Measurements from ENCODE around the gene ZYG11B. TPM values are rescaled to one million over a fixed set of nuclear protein-coding genes. Genes with fewer than 3 reads are reported as not detected.
A peak's percentile ranks its signal among the peaks of the same experiment; 100 is the strongest.
"Not testable (repeated sequence)": the region's sequence is repeated elsewhere in the genome, so short reads cannot be mapped to it uniquely, and the experiment has no call there.

Gene ZYG11B
- total RNA-seq, 1 donor from 2014 or later, result 39.5 TPM

- TF ChIP-seq EZH2 (IDR thresholded peaks at IDR 0.05) (no peak), EZH2phosphoT487 (IDR thresholded peaks at IDR 0.05) (no peak), CTCF (IDR thresholded peaks at IDR 0.05) (no peak)
Measured at GRCh38 chr1:52746189-52746588, 19.9 kb downstream of the ZYG11B start.

GRCh38 chr1:52747450-52747849 is 21.2 kb downstream of the ZYG11B start:
- peaks cover 59% of the 10 kb centered on the region for H3K79me2 ChIP-seq (ENCODE audit: low read depth)
- no peak overlapping the region for H3K4me3 Mint-ChIP-seq

More at GRCh38 chr1:52746189-52746588, 19.9 kb downstream of the ZYG11B start:
- Histone ChIP-seq H3K27ac (no peak overlapping the region), H3K9me3 (ENCODE audit: low read depth) (no peaks in the 10 kb centered on the region), H3K36me3 (no peaks in the 10 kb centered on the region), H3K4me3 (no peak overlapping the region), H3K9ac (no peak overlapping the region), H3K27me3 (no peaks in the 10 kb centered on the region), H3K4me1 (no peaks in the 10 kb centered on the region), H3K4me2 (no peak overlapping the region), H2AFZ (replicated peaks) (no peak overlapping the region), H3K79me2 (ENCODE audit: low read depth) (peaks cover 64% of the 10 kb centered on the region), H4K20me1 (ENCODE audit: low read depth) (peaks cover 7% of the 10 kb centered on the region), H3F3A (ENCODE audit: low read depth) (no peaks in the 10 kb centered on the region)
- Mint-ChIP-seq H3K4me3 (no peak overlapping the region), H3K27me3 (ENCODE audit: insufficient read depth, low read depth) (peaks cover 5% of the 10 kb centered on the region), H3K4me1 (peaks cover 3% of the 10 kb centered on the region), H3K36me3 (peaks cover 11% of the 10 kb centered on the region), H3K9me3 (peaks cover 11% of the 10 kb centered on the region), H3K27ac (no peak overlapping the region)
- DNase-seq (ENCODE audit: low spot score), result no peak

GRCh38 chr1:52748119-52748518 is 21.9 kb downstream of the ZYG11B start:
- peaks cover 6% of the 10 kb centered on the region for H3K4me1 Mint-ChIP-seq
- no peaks in the 10 kb centered on the region for H3K9me3 Mint-ChIP-seq
- DNase-seq (ENCODE audit: low spot score), result no peak
- H3K4me3 Mint-ChIP-seq, result no peak overlapping the region
- Histone ChIP-seq H3K27me3 (no peaks in the 10 kb centered on the region), H3K36me3 (no peaks in the 10 kb centered on the region), H4K20me1 (ENCODE audit: low read depth) (peaks cover 12% of the 10 kb centered on the region), H3K4me2 (no peak overlapping the region), H3F3A (ENCODE audit: low read depth) (no peaks in the 10 kb centered on the region), H2AFZ (replicated peaks) (no peak overlapping the region), H3K4me1 (no peaks in the 10 kb centered on the region), H3K4me3 (no peak overlapping the region), H3K9me3 (ENCODE audit: low read depth) (no peaks in the 10 kb centered on the region), H3K27ac (no peak overlapping the region), H3K79me2 (ENCODE audit: low read depth) (peaks cover 58% of the 10 kb centered on the region), H3K9ac (no peak overlapping the region)
- TF ChIP-seq CTCF (IDR thresholded peaks at IDR 0.05), result peak; percentile 18
- no peak for TF ChIP-seq EZH2phosphoT487 (IDR thresholded peaks at IDR 0.05)
- TF ChIP-seq EZH2 (IDR thresholded peaks at IDR 0.05), result no peak
- H3K27me3 Mint-ChIP-seq (ENCODE audit: insufficient read depth, low read depth), result peaks cover 3% of the 10 kb centered on the region
- no peak overlapping the region for H3K27ac Mint-ChIP-seq
- H3K36me3 Mint-ChIP-seq, result no peaks in the 10 kb centered on the region

More at GRCh38 chr1:52747450-52747849, 21.2 kb downstream of the ZYG11B start:
- Histone ChIP-seq H3F3A (ENCODE audit: low read depth) (no peaks in the 10 kb centered on the region), H3K27me3 (no peaks in the 10 kb centered on the region), H3K4me3 (no peak overlapping the region), H3K4me1 (no peaks in the 10 kb centered on the region), H4K20me1 (ENCODE audit: low read depth) (peaks cover 12% of the 10 kb centered on the region), H3K36me3 (no peaks in the 10 kb centered on the region), H3K27ac (no peak overlapping the region), H3K4me2 (no peak overlapping the region), H3K9ac (no peak overlapping the region), H2AFZ (replicated peaks) (no peak overlapping the region), H3K9me3 (ENCODE audit: low read depth) (no peaks in the 10 kb centered on the region)
- H3K9me3 Mint-ChIP-seq, result peaks cover under 1% of the 10 kb centered on the region
- H3K4me1 Mint-ChIP-seq, result peaks cover 5% of the 10 kb centered on the region
- no peaks in the 10 kb centered on the region for H3K36me3 Mint-ChIP-seq
- H3K27ac Mint-ChIP-seq, result no peak overlapping the region
- H3K27me3 Mint-ChIP-seq (ENCODE audit: insufficient read depth, low read depth), result peaks cover 3% of the 10 kb centered on the region
- TF ChIP-seq EZH2phosphoT487 (IDR thresholded peaks at IDR 0.05) (no peak), EZH2 (IDR thresholded peaks at IDR 0.05) (no peak), CTCF (IDR thresholded peaks at IDR 0.05) (no peak)
- DNase-seq (ENCODE audit: low spot score), result no peak

- H3K4me3 ChIP-seq; H3K9me3 Mint-ChIP-seq; H3K9me3 ChIP-seq (ENCODE audit: low read depth); H3K36me3 Mint-ChIP-seq; H2AFZ ChIP-seq (replicated peaks); H3K27ac Mint-ChIP-seq; H3K4me3 Mint-ChIP-seq; H3K4me1 Mint-ChIP-seq; H3K4me1 ChIP-seq; H3K36me3 ChIP-seq; H3K9ac ChIP-seq; H3K27me3 Mint-ChIP-seq (ENCODE audit: insufficient read depth, low read depth); DNase-seq (ENCODE audit: low spot score); H3F3A ChIP-seq (ENCODE audit: low read depth); H3K27me3 ChIP-seq; H3K27ac ChIP-seq; H3K4me2 ChIP-seq: not testable (repeated sequence)
- Histone ChIP-seq H4K20me1 (ENCODE audit: low read depth) (peaks cover 12% of the 10 kb centered on the region), H3K79me2 (ENCODE audit: low read depth) (peaks cover 57% of the 10 kb centered on the region)
Measured at GRCh38 chr1:52749496-52749895, 23.2 kb downstream of the ZYG11B start.

GRCh38 chr1:52750139-52750538 is 23.9 kb downstream of the ZYG11B start:
- not testable (repeated sequence) for H3K4me2 ChIP-seq; DNase-seq (ENCODE audit: low spot score)

More at GRCh38 chr1:52750139-52750538, 23.9 kb downstream of the ZYG11B start:
- not testable (repeated sequence) for H3K27me3 ChIP-seq; H3K27me3 Mint-ChIP-seq (ENCODE audit: insufficient read depth, low read depth); H3K9ac ChIP-seq; H3K4me3 Mint-ChIP-seq; H3K9me3 ChIP-seq (ENCODE audit: low read depth); H3K4me1 ChIP-seq; H3K27ac ChIP-seq; H3K9me3 Mint-ChIP-seq; H3K4me1 Mint-ChIP-seq; H3K4me3 ChIP-seq; H3K27ac Mint-ChIP-seq; H2AFZ ChIP-seq (replicated peaks); H3F3A ChIP-seq (ENCODE audit: low read depth); H3K36me3 Mint-ChIP-seq; H3K36me3 ChIP-seq
- Histone ChIP-seq H4K20me1 (ENCODE audit: low read depth) (peaks cover 12% of the 10 kb centered on the region), H3K79me2 (ENCODE audit: low read depth) (peaks cover 57% of the 10 kb centered on the region)
